ENCODE measurements around the gene MYCBP.
A peak's percentile ranks its signal among the peaks of the same experiment; 100 is the strongest.

GRCh38 chr1:38873027-38873969 lies at the start of gene MYCBP:
- peak; percentile 34 for TF ChIP-seq CTCF (IDR thresholded peaks at IDR 0.05; ENCODE audit: low read depth, low read length, missing input control)
- peak in 1 of 2 donors; percentile 3 for TF ChIP-seq HNF4A (conservative IDR thresholded peaks at IDR 0.05)
- peak; percentile 22 for TF ChIP-seq SP1 (IDR thresholded peaks at IDR 0.05)
- TF ChIP-seq MAX (IDR thresholded peaks at IDR 0.05): peak; percentile 54
- no peak for TF ChIP-seq ZBTB33 (IDR thresholded peaks at IDR 0.05)
- peak; percentile 79 for TF ChIP-seq YY1 (IDR thresholded peaks at IDR 0.05)
- TF ChIP-seq JUND (IDR thresholded peaks at IDR 0.05): no peak
- peak; percentile 66 to 93 for TF ChIP-seq GABPA (IDR thresholded peaks at IDR 0.05 in 1 of 2, conservative IDR thresholded peaks at IDR 0.05 in 1 of 2)
- no peak for TF ChIP-seq FOXA1 (IDR thresholded peaks at IDR 0.05)
- TF ChIP-seq REST (IDR thresholded peaks at IDR 0.05): peak; percentile 32
- no peak for TF ChIP-seq TAF1 (conservative IDR thresholded peaks at IDR 0.05)

All from liver (tissue), 3 donors.